Liver (tissue), 3 donors: ENCODE results near the gene CDK15.

Experiments
- CTCF ChIP-seq: fragments of 150-350 bp; IDR thresholded peaks from 2 replicates; pipeline ENCODE4 v1.5.1; 2017; ENCODE audit warnings: improper control_type of control experiment, low read depth, low read length; ENCODE audit not compliant: missing input control
- FOXA1 ChIP-seq: IDR thresholded peaks from 2 replicates; pipeline ENCODE4 v1.6.1; 2016; ENCODE audit warnings: antibody characterized with exemption
- GABPA ChIP-seq, 2 donors: IDR thresholded peaks in 1 of 2; conservative IDR thresholded peaks in 1 of 2; 2 replicates each; pipeline ENCODE4 v1.6.1; 2016; ENCODE audit warnings: antibody characterized with exemption in 2 of 2, mild to moderate bottlenecking in 1 of 2, moderate library complexity in 1 of 2
- HNF4G ChIP-seq: IDR thresholded peaks from 2 replicates; pipeline ENCODE4 v1.6.1; 2016; ENCODE audit warnings: antibody characterized with exemption
- MAX ChIP-seq: IDR thresholded peaks from 2 replicates; pipeline ENCODE4 v1.6.1; 2016; ENCODE audit warnings: antibody characterized with exemption
- RAD21 ChIP-seq, 2 donors: IDR thresholded peaks; 2 replicates each; pipeline ENCODE4 v1.6.1; 2016; ENCODE audit warnings: antibody characterized with exemption in 2 of 2, mild to moderate bottlenecking in 2 of 2
- REST ChIP-seq: IDR thresholded peaks from 2 replicates; pipeline ENCODE4 v1.6.1; 2016; ENCODE audit warnings: antibody characterized with exemption, mild to moderate bottlenecking
- RXRA ChIP-seq, 2 donors: IDR thresholded peaks; 2 replicates each; pipeline ENCODE4 v1.6.1; 2017 to 2018; ENCODE audit warnings: antibody characterized with exemption in 2 of 2, mild to moderate bottlenecking in 1 of 2
- SP1 ChIP-seq: IDR thresholded peaks from 2 replicates; pipeline ENCODE4 v1.6.1; 2018; ENCODE audit warnings: antibody characterized with exemption, mild to moderate bottlenecking
- TAF1 ChIP-seq: conservative IDR thresholded peaks from 2 replicates; pipeline ENCODE4 v1.6.1; 2016; ENCODE audit warnings: antibody characterized with exemption, mild to moderate bottlenecking
- YY1 ChIP-seq: IDR thresholded peaks from 2 replicates; pipeline ENCODE4 v1.6.1; 2016; ENCODE audit warnings: antibody characterized with exemption, mild to moderate bottlenecking
- ZBTB33 ChIP-seq: IDR thresholded peaks from 2 replicates; pipeline ENCODE4 v1.6.1; 2016; ENCODE audit warnings: antibody characterized with exemption
- donor health status: healthy.
- donor health status: healthy.

GRCh38 chr2:201911372-201911771 lies 105.0 kb downstream of the CDK15 start:
- TF ChIP-seq ZBTB33 (no peak), CTCF (no peak), GABPA (IDR thresholded peaks at IDR 0.05 in 1 of 2, conservative IDR thresholded peaks at IDR 0.05 in 1 of 2) (no peak), SP1 (no peak), MAX (no peak), TAF1 (no peak), RXRA (IDR thresholded peaks at IDR 0.05) (no peak), FOXA1 (no peak), RAD21 (IDR thresholded peaks at IDR 0.05) (no peak), YY1 (no peak), REST (no peak), HNF4G (no peak)
